ENCODE data around the gene CAMK1D. TPM values are rescaled to one million over a fixed set of nuclear protein-coding genes. Genes with fewer than 3 reads are reported as not detected.

CAMK1D gene
- total RNA-seq, 1 donor from 2014 or later, result 14.0 TPM

- DNase-seq, result no peak
These were observed 25.7 kb downstream of the CAMK1D start for GRCh38 chr10:12375076-12375504.

DNA sequence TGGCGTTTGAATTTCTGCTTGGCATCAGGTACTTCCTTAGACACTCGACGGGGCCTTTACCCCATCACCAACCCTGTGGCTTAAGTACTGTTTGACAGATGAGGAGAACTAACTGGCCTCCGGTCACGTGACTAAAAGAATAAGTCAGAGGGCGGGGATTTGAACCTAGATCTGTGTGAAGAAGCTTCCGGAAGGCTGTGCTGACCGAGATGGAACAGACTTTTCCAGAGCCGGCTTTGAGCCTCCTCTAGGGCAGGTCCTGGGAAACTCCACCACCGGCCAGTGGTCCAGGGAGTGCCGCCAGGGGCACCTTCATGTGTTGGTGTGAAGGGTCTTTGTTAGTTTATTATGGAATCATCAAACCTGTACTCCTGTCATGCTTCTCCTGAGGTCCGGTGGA, 26.9 kb downstream of the CAMK1D start:
- no peak for DNase-seq

DNA sequence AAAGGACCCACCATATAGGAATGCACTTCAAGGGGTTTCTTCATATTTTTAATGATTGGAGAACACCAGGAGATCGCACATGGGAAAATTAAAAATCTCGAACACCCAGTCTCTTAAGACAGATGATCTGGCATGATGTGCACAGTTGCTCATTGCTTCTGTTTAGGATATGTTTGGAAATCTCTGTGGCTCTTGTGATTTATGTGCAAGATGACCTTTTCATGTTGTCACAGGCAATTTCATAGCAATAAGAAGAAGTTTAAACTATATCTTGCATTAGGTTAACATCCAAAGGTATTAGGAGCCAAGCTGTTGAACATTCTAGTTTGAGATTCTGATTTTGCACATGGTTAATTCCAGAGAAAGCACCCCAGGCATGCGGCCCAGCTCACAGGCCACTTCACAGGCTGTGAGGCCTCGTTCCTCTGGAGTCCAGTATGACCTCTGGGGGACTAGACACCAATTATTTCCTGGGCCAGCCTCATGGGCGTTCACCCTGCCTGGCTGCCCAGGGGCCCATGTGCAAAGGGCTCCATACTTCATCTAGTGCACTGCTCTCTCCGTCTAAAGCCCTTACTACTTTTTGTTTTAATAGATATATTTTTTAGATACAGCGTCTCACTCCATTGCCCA, 28.4 kb downstream of the CAMK1D start:
- DNase-seq, result no peak

DNA sequence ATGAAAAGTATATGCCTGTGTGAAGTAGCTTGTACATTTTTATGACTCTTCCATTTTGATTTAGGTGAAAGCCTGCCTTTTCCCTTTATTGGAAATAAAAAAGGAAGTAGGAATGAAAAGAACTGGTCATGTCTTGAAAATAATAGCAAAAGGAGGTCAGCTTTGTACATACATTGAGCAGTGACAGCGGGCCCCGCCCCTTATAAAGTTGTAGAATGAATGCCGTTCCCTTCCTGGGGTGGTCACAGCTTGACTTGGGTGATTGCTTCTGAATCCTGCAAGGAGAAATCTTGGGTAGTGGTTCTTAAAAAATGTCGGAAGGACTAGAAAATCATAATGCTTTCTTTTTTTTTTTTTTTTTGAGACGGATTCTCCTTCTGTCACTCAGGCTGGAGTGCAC, 31.7 kb downstream of the CAMK1D start:
- no peak for DNase-seq

GRCh38 chr10:12381536-12382156, 32.3 kb downstream of the CAMK1D start:
- no peak for DNase-seq

- no peak for DNase-seq
These were observed 32.8 kb downstream of the CAMK1D start for GRCh38 chr10:12382157-12382548.

GRCh38 chr10:12382956-12383531, 33.7 kb downstream of the CAMK1D start:
- no peak for DNase-seq

DNA sequence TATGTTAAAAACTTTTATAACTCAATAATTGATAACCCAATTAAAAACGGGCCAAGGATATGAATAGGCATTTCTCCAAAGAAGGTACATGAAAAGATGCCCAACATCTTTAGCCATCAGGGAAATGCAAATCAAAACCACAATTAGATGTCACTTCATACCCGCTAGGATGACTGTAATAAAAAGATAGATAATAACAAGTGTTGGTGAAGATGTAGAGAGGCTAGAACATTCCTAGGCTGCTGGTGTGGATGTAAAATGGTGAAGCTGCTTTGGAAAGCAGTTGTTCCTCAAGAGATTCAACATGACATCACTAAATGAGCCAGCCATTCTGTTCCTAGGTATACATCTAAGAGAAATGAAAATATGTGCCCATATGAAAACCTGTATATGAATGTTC, 35.6 kb downstream of the CAMK1D start:
- DNase-seq, result no peak

DNA sequence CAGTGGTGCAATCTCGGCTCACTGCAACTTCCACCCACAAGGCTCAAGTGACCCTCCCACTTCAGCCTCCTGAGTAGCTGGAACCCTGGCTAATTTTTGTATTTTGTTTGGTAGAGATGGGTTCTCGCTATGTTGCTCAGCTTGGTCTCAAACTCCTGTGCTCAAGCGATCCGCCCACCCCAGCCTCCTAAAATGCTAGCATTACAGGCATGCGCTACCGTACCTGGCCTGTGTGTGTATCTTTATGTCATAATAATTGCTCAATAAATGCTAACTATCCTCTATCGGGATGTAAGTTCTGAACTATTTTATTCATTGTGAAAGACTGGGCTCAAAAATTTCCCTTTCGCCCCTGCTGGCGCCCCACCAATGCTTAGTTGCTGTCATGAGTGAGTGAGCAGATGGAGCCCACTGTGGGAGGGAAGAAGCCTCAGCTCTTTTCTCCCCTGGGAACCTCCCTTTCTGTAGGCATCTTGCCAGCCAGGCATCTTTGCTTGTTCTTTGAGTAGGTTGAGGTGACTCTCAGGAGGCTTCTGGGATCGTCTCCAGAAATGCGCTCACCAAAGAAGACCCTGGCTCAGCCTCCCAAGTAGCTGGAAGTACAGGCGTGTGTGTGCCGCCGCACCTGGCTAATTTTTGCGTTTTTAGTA, 38.3 kb downstream of the CAMK1D start:
- DNase-seq, result no peak

DNA sequence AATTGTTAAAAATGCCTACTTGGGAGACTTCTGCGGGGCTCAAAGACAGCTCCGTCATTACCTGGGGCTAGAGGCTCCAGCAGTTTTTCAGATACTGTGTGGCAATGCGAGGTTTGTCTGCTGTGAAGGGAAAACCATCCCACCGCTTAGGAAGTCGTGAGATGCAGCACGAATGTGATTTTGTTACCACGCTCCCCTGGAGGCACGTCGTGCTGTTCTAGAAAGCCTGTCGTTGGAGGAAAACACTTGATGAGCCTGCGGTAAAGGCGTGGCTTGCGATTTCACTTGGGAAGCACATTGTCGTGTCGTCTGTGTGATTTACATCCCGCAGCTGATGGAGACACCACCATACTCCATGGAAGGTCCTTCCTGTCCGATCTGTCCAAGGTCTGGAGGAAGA, 39.3 kb downstream of the CAMK1D start:
- DNase-seq, result no peak

- no peak for DNase-seq
These were observed 39.9 kb downstream of the CAMK1D start for GRCh38 chr10:12389154-12389734.

GRCh38 chr10:12390733-12391132, 41.4 kb downstream of the CAMK1D start:
- no peak for DNase-seq

GRCh38 chr10:12391206-12391605, 41.9 kb downstream of the CAMK1D start:
- no peak for DNase-seq

- no peak for DNase-seq
These were observed 44.5 kb downstream of the CAMK1D start for GRCh38 chr10:12393831-12394230.

DNA sequence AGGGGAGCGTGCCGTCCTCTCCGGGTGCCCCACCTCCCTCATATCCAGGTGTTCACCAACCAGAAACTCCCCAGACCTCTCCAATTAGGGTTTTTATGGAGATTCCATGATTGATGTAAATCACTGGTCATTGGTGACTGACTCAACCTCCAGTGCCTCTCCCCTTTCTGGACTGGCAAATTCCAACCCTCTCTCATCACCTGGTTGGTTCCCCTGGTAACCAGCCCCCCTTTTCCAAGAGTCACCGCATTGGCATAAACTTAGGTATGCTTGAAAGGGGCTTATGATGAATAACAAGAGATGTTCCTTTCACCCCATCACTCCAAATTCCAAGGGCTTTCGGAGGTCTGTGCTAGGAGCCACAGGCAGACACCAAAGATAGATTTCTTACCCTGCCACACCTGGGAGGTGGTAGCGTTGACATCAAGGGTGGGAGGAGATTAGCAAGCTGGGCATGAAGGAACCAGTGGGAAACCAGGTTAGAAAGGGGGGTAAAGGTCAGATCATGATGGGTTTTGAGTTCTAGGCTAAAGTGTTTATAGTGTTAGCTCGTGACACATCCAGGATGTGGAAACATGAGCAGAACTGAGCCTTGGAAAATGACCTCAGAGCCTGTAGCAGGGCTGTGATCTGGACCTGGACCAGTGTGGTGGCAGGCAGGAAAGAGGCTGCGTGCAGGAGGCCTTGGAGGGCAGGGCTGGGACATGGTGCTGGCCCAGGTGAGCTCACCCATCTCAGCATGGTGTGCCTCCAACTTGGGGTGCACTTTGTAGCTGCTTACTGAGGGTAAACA, 45.1 kb downstream of the CAMK1D start:
- DNase-seq, result no peak

GRCh38 chr10:12396093-12396492, 46.7 kb downstream of the CAMK1D start:
- no peak for DNase-seq

DNA sequence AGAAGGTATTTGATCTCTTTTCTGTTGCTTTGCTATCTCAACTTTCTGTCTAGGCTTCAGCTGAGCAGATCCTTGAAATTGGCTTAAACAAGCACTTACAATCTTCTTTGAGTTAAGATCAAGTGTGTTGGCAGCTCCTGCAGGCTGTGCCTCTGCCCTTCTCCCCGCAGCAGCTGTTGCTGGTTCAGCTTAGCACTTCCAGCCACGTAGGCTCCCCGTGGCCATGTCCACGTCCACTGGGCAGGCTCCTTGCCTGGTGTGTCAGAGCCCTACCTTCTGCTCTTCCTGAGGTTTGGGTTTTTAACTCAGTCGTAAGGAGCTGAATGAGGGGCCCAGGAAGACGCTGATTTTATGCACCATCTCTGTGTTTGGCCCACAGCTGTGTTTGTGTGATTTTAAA, 47.2 kb downstream of the CAMK1D start:
- DNase-seq, result no peak

DNA sequence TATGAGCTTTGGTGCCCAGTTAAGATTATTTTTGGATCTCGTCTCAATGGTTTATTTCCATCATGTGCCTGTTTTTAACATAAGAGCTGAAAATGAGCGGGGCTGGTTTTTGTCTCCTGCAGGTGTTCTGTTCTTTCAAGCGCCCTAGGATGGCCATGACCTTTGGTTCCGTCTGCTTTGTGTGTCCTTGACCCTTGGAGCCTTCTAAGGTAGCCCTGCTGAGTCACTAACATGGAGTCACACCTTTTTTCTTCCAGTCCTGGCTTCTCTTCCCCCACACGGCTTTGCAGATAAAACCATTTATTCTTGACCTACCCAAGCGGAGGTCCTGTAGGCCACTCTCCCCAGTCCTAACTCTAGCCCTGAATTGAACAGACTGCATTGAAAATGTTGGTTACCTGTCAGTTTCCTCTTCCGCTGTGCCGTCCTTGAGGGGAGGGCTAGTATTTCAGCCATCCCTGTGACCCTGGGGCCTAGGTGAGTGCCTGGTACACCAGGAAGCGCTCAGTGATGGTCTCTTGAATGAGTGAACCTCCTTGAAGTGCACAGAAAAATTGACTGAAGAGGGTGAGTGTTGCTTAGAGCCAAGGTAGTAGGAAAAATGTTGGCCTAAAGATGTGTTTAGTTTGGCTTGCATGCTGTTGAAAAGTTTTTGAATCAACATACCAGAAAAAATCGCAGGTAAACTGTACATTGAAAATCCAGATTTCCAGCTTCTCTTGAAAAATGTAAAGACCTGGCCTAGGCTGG, 48.0 kb downstream of the CAMK1D start:
- no peak for DNase-seq

DNA sequence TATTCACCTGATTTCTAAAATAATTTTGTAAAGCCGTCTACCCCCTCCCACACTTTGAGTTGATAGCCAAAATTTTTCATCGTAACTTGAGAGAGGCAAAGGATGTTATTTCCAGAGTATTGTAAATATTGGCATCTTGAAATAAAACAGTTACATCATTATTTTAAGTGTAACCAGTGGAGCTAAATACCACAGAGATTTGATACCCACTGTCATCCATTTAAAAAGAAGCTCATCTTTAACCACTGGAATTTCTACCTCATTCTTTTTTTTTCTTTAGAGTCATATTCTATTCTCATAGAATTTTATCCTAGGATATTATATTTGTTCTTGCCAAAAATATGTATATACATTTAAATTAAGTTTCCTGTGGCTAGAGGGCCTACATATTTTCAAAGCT, 48.6 kb downstream of the CAMK1D start:
- DNase-seq, result no peak

- DNase-seq, result peak; percentile 14
These were observed 51.1 kb downstream of the CAMK1D start for GRCh38 chr10:12400266-12400931.

GRCh38 chr10:12401466-12401865, 52.1 kb downstream of the CAMK1D start:
- no peak for DNase-seq
